Activated CD8-positive, alpha-beta memory T cell treated with anti-CD3 and anti-CD28 coated beads, Interleukin-2, amount 50 U/mL, for 48 hours (primary cell): ENCODE measurements around the gene COL27A1.
A peak's percentile ranks its signal among the peaks of the same experiment; 100 is the strongest.
"Not testable (repeated sequence)": the region's sequence is repeated elsewhere in the genome, so short reads cannot be mapped to it uniquely, and the experiment has no call there.

ENCODE experiments used
- DNase-seq: peaks from one replicate; pipeline ENCODE4 v3.0.0-alpha.2; 2020

Gene COL27A1

DNA sequence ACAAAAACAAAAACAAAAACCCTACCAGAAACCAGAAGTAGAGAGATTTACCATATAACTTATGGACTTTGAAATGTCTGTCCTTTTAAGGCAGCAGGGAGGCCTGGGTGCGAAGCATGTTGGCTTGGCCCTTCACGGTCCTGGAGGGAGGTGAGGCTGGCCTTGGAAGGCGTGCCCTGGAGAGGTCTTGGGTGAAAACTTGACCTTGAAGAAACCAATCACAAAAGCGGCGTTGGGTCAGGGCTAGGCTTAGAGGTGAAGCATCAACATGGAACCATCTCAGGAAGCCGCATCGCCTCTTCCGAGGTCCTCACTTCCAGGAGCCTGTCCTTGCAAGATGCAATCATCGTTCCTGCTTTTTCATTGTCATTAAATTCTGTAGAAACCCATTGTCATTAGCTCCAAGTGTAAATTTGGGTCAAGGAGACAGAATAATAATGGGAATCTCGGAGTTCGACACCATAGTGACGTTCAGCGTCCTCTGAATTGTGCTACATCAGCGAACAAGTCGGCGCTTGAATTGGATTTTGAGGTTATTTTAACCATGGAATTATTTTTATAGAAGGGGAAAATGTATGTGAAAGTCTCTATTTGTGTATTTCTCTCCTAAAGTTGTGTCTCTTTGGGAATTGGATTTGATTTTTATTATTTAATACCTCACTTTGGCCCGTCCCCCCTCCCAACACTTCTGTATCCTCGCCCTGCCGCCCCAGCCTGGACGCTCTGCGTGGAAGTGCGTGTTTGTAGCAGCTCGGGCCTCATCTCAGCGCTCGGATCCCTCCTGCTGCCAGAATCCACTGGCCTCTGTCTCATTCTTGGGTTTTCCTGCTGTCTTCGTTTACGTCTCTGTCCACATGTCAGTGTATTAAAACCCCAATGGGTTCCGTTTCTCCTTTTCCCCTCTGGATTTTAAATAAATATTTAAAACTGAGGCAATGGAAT is 156.5 kb downstream of the COL27A1 start:
- DNase-seq = peak; percentile 36

DNA sequence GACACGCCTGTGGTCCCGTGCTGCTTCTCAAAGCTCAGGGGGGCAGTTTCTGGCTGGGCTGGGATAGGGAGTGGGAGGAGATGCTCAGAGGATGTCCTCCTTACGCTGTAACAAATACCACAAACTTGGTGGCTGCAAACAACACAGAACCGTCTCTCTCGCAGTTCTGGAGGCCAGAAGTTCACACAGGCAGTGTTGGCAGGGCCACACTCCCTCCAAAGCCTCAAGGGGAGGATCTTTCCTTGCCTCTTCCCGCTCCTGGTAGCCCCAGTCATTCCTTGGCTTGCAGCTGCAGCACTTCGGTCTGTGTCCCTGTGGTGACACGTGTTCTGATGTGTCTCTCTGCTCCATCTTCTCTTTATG is 157.2 kb downstream of the COL27A1 start:
- DNase-seq = peak; percentile 30

DNA sequence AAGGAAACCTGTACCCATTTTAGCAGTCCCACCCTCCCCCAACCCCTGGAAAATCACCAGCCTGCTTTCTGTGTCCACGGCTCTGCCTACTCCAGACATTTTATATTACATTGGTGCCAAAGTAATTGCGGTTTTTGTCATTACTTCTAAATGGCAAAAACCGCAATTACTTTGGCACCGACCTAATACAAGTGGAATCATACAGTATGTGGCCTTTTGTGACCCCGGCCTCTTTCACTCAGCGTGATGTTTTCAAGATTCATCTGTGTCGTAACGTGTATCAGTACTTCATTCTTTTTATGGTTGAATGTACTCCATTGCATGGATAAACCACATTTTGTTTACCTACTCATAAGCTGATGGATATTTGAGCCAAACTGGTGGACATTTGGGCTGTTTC is 157.8 kb downstream of the COL27A1 start:
- no peak for DNase-seq

DNA sequence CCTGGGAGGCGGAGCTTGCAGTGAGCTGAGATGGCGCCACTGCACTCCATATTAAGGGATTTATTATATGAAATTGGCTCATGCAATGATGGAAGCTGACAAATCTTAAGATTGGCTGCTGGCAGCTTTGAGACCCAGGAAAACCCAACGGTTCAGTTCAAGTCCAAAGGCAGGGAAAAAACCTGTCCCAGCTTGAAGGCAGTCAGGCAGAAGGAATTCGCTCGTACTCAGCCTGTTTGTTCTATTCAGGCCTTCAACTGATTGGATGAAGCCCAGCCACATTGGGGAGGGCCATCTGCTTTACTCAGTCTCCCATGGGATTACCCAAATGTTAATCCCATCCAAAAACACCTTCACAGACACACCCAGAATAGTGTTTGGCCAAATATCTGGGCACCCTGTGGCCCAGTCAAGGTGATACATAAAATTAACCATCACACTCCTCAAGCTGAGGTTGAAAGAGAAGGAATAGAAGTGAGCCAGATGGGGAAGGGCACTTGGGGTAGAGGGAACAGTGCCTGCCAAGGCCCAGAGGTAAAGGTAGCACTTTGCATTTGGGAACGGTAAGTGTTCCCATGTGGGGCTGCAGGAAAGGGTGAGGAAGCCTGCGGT is 159.0 kb downstream of the COL27A1 start:
- DNase-seq = peak; percentile 39

DNA sequence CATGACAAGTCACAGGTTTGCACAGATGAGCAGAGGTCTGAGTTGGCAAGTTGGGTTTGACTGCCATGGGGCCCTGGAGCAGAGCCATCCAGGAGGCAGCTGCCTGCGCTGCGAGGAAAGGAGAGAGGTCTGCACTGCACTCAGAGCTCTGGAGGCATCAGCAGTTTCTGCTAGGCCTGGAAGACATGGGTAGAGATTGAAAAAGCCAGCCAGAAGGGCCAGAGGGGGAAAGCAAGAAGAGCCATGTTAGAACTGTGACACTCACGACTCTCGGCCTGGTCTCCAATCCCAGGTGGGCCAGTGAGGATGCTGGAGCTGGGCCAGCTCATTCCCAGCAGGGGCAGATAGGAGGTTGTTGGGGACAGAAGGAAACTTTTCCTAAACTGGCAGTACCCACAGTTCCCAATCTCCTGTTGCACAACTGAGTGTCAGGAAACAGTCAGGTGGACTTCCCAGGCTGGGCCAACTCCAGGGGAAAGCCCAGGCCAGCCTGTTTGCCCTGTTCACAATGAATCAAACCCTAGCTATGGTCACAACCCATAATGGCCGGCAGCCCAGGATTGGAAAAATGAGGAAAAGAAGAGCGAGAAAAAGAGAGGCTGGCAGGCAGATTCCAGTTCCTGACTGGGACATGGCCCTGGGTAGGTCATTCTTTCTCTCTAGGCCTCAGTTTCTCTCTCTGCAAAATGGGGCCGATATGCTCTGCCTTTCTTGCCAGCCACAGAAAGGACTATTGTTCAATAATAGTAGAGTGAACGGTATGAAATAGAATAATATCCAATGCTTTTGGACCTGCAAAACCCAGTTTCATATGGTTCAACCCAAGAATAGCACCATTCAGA is 159.8 kb downstream of the COL27A1 start:
- peak; percentile 32 for DNase-seq

DNA sequence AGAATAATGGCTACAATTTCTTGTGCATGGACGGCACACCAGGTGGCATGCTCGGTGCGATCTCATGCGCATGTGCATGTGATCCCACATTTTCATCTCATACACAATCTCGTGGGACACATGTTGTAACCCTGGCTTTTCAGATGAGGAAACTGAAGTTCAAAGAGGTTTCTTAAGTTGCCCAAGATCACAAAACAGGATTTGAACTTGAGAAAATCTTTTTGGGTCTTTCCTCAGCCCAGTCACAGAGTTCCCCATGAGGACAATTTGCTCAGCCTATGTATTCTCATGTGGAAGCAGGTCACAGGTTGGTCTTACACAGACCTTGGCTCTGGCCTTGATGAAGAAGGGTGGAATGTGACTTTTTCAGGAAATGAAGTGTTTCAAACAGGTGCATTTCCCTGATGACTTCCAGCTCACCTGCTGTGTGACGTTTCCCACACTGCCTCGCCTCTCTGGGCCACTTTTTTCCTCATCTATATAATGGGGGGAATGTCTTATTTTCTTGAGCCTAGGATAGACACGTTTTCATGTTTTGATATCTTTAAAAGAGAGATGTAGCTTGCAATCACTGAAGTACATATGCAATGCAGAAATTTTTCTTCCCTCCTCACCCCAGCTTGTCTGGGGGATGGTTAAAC is 160.5 kb downstream of the COL27A1 start:
- DNase-seq = no peak

DNA sequence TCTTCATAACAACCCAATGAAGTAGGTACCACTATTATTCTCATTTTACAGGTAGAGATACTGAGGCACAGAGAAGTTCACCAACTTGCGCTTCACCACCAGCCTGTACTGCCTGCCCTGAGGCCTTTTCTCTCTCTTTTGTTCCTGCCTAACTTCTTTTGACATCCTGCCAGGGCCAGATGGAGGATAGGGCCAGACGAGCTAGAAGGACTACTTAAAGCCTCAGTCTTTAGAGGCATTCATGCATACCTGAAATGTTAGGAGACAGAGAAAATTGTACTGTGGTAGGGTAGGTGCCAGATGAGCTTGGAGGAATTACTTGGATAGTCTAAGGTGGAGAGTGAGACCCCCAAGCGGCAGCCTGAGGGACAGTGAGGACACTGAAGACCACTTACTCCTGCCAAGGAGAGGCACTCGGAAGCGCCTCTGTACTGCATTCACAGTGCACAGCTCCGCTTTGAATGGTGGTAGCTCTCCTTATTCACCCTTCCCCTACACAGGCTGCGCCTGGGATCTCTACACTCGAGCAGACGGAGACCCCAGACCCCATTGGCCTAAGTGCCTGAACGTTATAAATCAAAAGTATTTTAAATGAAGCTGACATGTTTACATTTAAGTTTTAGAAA is 161.4 kb downstream of the COL27A1 start:
- peak; percentile 47 for DNase-seq

DNA sequence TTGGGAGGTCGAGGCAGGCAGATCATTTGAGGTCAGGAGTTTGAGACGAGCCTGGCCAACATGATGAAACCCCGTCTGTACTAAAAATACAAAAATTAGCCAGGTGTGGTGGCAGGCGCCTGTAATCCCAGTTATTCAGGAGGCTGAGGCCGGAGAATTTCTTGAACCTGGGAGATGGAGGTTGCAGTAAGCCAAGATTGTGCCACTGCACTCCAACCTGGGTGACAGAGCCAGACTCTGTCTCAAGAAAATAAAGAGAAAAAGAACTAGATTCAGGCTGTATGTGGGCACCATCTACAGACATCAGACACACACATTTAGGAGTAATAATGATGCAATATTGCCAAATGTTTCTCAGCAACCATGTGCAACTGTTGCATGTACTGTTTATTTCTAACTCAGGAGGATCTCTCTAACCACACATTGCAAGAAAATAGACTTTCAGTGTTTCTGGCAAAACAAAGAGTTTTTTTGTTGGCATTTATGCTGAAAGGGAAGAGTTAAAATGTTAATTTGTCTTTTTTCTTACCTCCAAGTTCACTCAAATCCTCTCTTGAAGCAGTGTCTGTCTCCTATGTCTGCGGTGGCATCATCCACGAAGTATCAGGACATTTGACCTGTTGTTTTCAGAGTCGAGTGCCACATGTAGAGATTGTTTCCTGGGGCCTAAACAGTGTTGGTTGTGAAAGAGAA is 162.5 kb downstream of the COL27A1 start:
- DNase-seq = peak; percentile 36

DNA sequence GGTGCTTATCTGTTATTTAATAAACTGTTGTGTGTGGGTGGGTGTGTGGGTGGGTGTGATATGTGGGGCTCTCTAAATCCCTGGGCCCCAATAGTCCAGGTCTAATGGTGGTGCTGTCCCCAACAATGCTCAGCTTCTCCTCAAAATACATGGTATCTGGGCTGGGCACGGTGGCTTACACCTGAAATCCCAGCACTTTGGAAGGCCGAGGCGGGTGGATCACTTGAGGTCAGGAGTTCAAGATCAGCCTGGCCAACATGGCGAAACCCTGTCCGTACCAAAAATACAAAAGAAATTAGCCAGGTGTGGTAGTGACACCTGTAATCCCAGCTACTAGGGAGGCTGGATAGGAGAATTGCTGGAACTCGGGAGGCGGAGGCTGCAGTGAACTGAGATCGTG is 163.1 kb downstream of the COL27A1 start:
- peak; percentile 39 for DNase-seq

DNA sequence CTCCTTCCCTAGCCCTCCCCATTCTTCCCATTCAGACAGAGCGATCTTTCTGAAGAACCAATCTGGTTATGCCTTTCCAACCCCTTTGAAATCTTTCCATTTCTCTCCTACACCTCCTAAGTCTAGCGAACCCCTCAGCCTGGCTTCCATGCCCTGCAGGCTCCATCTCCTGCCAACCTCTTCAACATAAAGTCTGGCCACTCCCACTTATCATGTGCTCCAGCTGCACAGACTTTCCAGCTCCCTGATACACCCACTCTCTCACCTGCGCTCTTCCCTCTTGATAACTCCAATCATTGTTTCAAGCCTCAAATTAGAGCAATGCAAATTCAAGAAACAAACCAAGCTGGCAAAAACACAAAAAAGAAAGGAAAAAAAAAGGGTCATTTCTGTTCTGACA is 163.8 kb downstream of the COL27A1 start:
- no peak for DNase-seq

DNA sequence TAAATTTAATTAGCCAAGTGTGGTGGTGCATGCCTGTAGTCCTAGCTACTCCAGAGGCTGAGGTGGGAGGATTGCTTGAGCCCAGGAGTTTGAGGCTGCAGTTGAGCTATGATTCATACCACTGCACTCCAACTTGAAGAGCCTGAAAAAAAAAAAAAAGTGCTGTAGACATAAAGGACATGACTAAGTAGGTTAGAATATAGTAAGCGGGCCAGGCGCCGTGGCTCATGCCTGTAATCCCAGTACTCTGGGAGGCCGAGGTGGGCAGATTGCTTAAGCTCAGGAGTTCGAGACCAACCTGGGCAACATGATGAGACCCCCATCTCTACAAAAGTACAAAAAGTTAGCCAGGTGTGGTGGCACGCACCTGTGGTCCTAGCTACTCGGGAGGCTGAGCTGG is 165.4 kb downstream of the COL27A1 start:
- not testable (repeated sequence) for DNase-seq

DNA sequence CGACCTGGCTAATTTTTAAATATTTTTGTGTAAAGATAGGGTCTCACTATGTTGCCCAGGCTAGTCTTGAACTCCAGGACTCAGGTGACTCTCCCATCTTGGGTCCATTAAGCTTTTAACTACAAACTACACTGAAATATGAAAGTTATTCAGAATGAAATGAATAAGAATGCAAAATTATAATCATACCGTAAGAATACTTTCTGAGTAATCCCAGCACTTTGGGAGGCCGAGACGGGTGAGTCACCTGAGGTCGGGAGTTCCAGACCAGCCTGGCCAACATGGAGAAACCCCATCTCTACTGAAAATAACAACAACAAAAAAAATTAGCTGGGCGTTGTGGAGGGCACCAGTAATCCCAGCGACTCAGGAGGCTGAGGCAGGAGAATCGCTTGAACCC is 166.4 kb downstream of the COL27A1 start:
- no peak for DNase-seq

DNA sequence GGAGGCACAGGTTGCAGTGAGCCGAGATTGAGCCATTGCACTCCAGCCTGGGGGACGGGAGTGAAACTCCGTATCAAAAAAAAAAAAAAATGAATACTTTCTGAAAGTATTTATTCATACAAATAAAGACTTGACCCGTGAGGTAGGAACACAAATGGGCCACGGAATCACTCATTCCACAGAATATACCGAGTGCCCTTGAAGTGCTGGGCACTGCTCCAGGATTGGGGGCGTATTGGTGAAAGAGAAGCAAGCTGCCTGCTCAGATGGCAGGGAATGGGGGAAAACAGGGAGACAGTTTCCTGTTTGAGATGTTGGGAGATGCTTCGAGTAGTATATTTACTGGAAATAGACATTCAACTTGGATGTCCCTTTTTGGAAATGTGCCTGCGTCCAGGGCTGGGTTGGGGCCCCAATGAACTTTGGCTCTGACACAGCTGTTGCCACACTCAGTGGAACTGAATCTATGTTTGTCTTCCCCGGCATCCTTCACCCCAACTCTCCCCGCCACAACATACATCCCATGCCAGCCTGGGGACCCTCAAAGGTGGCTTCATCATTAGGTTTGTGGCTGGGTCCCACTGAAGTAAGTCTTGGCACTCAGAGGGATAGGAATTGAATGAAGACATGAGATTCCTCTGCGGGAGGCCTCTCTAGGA is 167.0 kb downstream of the COL27A1 start:
- DNase-seq = not testable (repeated sequence)

DNA sequence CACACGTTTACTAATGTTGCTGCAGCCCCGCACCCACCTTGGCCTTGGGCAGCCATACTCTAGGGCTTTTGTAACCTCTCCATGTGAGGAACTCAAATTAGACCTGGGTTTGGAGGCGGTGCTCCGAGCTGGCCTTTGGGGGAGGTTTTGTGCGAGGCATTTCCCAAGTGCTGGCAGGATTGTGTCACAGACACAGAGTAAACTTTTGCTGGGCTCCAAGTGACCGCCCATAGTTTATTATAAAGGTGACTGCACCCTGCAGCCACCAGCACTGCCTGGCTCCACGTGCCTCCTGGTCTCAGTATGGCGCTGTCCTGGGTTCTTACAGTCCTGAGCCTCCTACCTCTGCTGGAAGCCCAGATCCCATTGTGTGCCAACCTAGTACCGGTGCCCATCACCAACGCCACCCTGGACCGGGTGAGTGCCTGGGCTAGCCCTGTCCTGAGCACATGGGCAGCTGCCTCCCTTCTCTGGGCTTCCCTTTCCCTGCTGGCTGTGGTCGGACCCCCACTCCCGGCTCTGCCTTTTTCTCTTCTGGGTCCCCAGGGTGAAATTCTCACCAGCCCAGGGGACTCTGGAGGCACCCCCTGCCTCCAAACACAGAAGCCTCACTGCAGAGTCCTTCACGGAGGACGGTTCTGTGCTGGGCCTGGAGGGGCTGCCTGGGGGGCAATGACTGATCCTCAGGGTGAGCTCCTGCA is 167.6 kb downstream of the COL27A1 start, which contains the start of gene ORM1:
Gene ORM1 (plus strand): TSS at position 268 of the 701 bp plus-strand sequence. CDS start 36 bp downstream, at position 304.
- DNase-seq = not testable (repeated sequence)

DNA sequence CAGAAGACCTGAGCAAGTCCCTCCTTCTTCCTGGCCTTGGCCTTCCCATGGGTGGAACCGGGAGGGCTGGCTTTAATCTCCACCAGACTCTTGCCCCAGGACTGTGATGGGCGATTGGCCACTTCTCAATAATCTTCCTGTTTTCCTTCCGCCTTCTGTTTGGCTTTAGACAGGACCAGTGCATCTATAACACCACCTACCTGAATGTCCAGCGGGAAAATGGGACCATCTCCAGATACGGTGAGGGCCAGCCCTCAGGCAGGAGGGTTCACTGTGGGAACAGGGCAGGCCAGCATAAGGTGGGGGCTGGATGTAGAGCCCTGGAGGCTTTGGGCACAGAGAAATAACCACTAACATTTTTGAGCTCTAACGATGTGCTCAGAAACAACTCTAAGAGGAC is 168.5 kb downstream of the COL27A1 start:
- not testable (repeated sequence) for DNase-seq

DNA sequence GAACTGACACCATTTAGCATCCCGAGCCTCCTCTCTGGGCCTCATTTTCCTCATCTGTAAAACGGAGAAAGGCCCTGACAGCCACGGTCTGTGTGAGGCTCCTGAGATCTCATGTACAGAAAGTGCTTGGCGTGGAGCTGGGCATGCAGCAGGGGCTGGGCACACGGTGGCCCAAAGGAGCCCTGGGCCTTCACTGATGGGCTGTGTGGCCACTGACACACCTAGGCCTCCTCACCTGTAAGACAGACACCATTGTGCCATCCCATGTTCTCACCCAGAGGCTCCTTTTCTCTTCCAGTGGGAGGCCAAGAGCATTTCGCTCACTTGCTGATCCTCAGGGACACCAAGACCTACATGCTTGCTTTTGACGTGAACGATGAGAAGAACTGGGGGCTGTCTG is 169.2 kb downstream of the COL27A1 start:
- DNase-seq = no peak

DNA sequence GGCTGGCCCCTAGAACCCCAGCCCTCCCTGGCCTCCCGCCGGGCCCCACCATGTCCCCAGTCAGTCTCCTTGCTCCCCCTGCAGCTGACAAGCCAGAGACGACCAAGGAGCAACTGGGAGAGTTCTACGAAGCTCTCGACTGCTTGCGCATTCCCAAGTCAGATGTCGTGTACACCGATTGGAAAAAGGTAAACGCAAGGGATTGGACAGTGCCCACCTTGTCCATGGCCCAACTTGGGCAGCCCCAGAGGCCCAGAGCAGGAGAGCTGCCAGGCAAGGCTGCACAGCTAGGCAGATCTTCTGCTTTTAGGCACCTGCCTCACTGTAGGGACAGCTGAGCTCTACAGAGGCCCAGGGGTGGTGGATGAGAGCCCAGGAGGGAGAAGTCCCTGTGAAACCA is 169.6 kb downstream of the COL27A1 start:
- not testable (repeated sequence) for DNase-seq

DNA sequence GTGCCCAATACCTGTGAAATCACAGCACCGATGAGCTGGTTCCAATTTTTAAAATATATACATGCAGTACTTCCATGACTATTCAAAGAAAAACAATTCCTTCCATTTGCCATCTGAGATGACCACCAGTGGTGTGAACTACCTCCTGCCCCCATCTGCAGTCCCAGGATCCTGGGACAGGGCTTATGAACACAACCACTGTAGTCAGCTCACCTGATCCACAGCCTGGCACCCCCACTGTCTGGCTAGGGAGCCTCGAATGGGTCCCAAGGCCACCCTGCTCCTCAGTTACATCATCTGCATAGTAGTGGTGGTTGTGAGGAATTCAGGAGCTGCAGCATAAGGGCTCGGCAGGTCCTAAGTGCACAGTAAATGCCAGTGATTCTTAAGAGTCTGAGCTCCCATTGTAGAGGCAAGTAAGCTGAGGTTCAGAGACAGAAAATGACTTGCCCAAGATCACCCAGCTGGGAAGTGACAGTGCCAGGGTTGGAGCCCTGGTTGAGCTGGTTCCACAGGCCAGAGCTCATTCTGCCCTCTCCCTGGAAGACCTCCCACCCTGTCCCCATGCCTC is 170.4 kb downstream of the COL27A1 start:
- DNase-seq = not testable (repeated sequence)

DNA sequence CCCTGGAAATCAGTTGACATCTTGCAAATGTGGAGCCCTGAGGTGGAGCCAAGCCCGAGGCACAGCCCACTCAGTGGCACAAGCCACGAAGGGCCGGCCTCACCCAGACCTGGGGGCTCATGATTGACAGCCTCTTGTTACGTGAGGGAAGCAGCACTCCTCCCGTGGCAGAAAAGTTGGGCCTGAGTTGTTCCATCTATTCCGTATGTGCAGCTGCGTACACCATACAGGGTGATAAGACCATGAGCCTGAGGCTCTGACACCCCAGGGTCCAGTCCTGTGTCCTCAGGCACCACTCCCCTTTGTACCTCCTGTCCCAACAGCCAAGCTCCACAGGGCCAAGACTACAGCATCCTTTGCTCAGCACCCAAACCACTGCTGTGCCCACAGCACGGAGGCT is 172.4 kb downstream of the COL27A1 start:
- no peak for DNase-seq

DNA sequence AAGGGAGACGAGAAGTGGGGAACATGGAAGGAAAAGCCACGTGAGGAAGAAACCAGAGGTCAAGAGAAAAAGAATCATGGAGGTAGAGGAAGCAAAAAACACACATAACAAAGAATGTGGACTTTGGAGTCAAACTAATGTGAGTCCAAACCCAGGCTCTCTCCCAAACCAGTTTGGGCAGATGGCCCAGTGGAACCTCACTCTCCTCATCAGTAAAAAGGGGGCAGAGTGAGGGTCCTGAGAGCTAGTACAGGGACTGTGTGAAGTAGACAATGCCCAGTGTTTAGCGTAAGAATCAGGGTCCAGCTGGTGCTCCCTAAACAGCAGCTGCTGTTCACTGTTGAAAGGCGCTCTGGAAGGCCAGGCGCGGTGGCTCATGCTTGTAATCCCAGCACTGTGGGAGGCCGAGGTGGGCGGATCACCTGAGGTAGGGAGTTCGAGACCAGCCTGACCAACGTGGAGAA is 173.1 kb downstream of the COL27A1 start:
- DNase-seq = not testable (repeated sequence)
